Measurements from ENCODE around the gene B9D2. TPM values are rescaled to one million over a fixed set of nuclear protein-coding genes. Genes with fewer than 3 reads are reported as not detected.

B9D2 gene
- total and polyA plus RNA-seq, 2 of the 4 experiments (the other 2 are of a cell fraction) = 6.1 to 9.7 TPM

- H4K20me1 ChIP-seq (ENCODE audit: insufficient read depth, low read length) = peaks cover 37% of the 10 kb centered on the region
- no peak overlapping the region for H4K5ac ChIP-seq (ENCODE audit: low read depth, low read length)
- in situ Hi-C loops (cut with MboI; ENCODE audit: low sequenced_read_pairs) = no loop called here
- dilution Hi-C loops (cut with HindIII; ENCODE audit: low sequenced_read_pairs, unreplicated experiment) = no loop called here
- H3K4ac ChIP-seq (ENCODE audit: low read depth, low read length) = no peak overlapping the region
- H3K79me1 ChIP-seq (ENCODE audit: low read depth in 1 of 2, low read length in 2 of 2) = peaks cover 17 to 49% of the 10 kb centered on the region in 2 experiments
- peaks cover 47% of the 10 kb centered on the region for H3K36me3 ChIP-seq (ENCODE audit: control insufficient read depth, insufficient read depth, low read length)
- no peak overlapping the region for H3K23ac ChIP-seq (ENCODE audit: low read depth, low read length)
- no peaks in the 10 kb centered on the region for H3K9me3 ChIP-seq (ENCODE audit: control insufficient read depth, insufficient read depth, low read length)
- H3K56ac ChIP-seq (ENCODE audit: extremely low read depth, insufficient read depth, low read length) = no peak overlapping the region
- H3K9ac ChIP-seq (ENCODE audit: low read depth, low read length) = no peak overlapping the region
- no peak overlapping the region for H4K91ac ChIP-seq (ENCODE audit: insufficient read depth, low read depth, low read length)
- H2AK9ac ChIP-seq (replicated peaks; ENCODE audit: low read depth, low read length, poor library complexity) = no peak overlapping the region
- H3K18ac ChIP-seq (ENCODE audit: low read depth, low read length) = no peak overlapping the region
- POLR2A ChIA-PET (ENCODE audit: unreplicated experiment) = no interaction called here
- no peak for ATAC-seq (ENCODE audit: low read depth)
- no peak for DNase-seq
- no peak overlapping the region for H2BK120ac ChIP-seq (ENCODE audit: low read depth, low read length)
- no peak overlapping the region for H2AFZ ChIP-seq (replicated peaks; ENCODE audit: low read length, poor library complexity)
- H3K27me3 ChIP-seq (ENCODE audit: control insufficient read depth, insufficient read depth, low read length) = no peaks in the 10 kb centered on the region
- H2BK15ac ChIP-seq (ENCODE audit: low read depth, low read length) = no peak overlapping the region
- no TSS peak for BruUV-seq (replicated peaks)
- no peak overlapping the region for H2AK5ac ChIP-seq (ENCODE audit: low read depth, low read length)
- H3K9me1 ChIP-seq (ENCODE audit: insufficient read depth, low read length) = no peaks in the 10 kb centered on the region; the same call in 1 of the 2 replicates
- H3K4me2 ChIP-seq (ENCODE audit: low read depth, low read length) = no peak overlapping the region
- H3K27ac ChIP-seq (ENCODE audit: insufficient read depth, low read length) = no peak overlapping the region
- no peak overlapping the region for H3K4me3 ChIP-seq (ENCODE audit: insufficient read depth, low read depth, low read length)
- intact Hi-C loops (cut with micrococcal nuclease) = no loop called here
- H3K14ac ChIP-seq (replicated peaks; ENCODE audit: low read depth, low read length) = no peak overlapping the region
- WGBS, 2 experiments (ENCODE audit: extremely low coverage in 2 of 2, insufficient read length in 1 of 2) = 91% methylated on average over 4 of the region's 20 CpGs; no CpG with 5 or more reads in 1 of the 2 experiments
- H2BK20ac ChIP-seq (ENCODE audit: low read depth, low read length) = no peak overlapping the region
- no peaks in the 10 kb centered on the region for H3K4me1 ChIP-seq (ENCODE audit: control insufficient read depth, insufficient read depth, low read length)
- H2BK5ac ChIP-seq (ENCODE audit: low read depth, low read length, poor library complexity, severe bottlenecking) = no peak overlapping the region
- H4K8ac ChIP-seq (ENCODE audit: low read depth in 2 of 2, low read length in 2 of 2) = no peak overlapping the region
- CTCF ChIA-PET = no interaction called here
- TF ChIP-seq CEBPB (IDR thresholded peaks at IDR 0.05; ENCODE audit: low read depth, low read length) (no peak), MAZ (IDR thresholded peaks at IDR 0.05; ENCODE audit: borderline replicate concordance, low read depth, low read length) (no peak), CTCF (conservative IDR thresholded peaks at IDR 0.05; ENCODE audit: low read depth, low read length) (no peak), MAFK (IDR thresholded peaks at IDR 0.05; ENCODE audit: low read depth, low read length) (no peak), FOS (IDR thresholded peaks at IDR 0.05; ENCODE audit: low read depth, low read length) (no peak), NFE2L2 (IDR thresholded peaks at IDR 0.05; ENCODE audit: low read depth, low read length) (no peak), USF2 (IDR thresholded peaks at IDR 0.05; ENCODE audit: low read depth, low read length) (no peak), MXI1 (IDR thresholded peaks at IDR 0.05; ENCODE audit: borderline replicate concordance, low read depth, low read length) (no peak), RCOR1 (IDR thresholded peaks at IDR 0.05; ENCODE audit: insufficient replicate concordance, low read length) (no peak), RAD21 (IDR thresholded peaks at IDR 0.05; ENCODE audit: low read length) (no peak), SMC3 (IDR thresholded peaks at IDR 0.05; ENCODE audit: low read depth, low read length) (no peak), CHD1 (IDR thresholded peaks at IDR 0.05; ENCODE audit: low read depth, low read length) (no peak), POLR2A (IDR thresholded peaks at IDR 0.05; ENCODE audit: low read depth, low read length) (no peak), ELK1 (IDR thresholded peaks at IDR 0.05; ENCODE audit: borderline replicate concordance, low read depth, low read length) (no peak), RFX5 (IDR thresholded peaks at IDR 0.05; ENCODE audit: low read depth, low read length) (no peak)
These were observed 22.1 kb downstream of the B9D2 start for GRCh38 chr19:41341669-41342490.

Measured in IMR-90 (cell line).